ENCODE results near the gene ZBTB37.

The ZBTB37 gene, protein sequence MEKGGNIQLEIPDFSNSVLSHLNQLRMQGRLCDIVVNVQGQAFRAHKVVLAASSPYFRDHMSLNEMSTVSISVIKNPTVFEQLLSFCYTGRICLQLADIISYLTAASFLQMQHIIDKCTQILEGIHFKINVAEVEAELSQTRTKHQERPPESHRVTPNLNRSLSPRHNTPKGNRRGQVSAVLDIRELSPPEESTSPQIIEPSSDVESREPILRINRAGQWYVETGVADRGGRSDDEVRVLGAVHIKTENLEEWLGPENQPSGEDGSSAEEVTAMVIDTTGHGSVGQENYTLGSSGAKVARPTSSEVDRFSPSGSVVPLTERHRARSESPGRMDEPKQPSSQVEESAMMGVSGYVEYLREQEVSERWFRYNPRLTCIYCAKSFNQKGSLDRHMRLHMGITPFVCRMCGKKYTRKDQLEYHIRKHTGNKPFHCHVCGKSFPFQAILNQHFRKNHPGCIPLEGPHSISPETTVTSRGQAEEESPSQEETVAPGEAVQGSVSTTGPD

DNA sequence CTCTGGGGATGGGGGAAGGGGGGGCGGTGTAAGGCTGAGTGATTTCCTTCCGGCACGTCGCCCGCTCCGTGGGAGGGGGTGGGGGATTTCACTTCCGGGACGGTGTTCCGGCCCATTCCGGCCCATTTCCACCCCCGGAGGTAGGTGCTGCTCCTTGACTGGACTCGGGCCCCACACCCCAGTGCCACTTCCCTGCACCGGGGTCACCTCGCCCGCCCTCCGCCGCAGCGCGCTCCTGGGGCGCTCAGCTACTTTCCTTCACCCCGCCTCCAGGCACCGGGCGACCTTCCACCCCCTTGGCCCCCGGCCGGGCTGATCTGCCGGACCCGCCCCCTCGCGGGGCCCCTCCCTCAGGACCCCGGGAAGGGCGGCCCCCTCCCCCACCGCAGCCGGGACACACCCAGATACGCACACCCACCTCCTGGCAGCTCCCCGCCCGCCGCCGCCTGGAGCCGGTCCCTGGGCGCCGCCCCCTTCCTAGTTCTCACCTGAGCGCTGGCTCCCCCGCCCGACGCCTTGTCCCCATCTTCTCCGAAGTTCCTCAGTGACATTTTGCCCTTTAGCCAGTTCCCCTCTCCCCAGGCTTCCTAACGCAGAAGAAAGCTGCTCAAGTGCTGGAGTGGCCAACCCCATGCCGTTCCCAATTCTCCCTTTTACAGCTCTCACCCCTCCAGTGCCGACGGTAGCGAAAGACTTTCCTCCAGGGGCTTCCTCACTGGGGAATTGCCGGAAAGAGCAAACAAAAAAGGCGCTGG lies at the start of gene ZBTB37:
ZBTB37 (plus strand) TSS at position 115 of the 755 bp plus-strand sequence. CDS start 1,846 bp downstream, outside the sequence.
- DNase-seq (ENCODE audit: low read depth): peak; percentile 35
- H3K4me3 ChIP-seq (ENCODE audit: low read depth, low read length): peak within 1 kb of the TSS; percentile 87
- TF ChIP-seq, protein P1, sequence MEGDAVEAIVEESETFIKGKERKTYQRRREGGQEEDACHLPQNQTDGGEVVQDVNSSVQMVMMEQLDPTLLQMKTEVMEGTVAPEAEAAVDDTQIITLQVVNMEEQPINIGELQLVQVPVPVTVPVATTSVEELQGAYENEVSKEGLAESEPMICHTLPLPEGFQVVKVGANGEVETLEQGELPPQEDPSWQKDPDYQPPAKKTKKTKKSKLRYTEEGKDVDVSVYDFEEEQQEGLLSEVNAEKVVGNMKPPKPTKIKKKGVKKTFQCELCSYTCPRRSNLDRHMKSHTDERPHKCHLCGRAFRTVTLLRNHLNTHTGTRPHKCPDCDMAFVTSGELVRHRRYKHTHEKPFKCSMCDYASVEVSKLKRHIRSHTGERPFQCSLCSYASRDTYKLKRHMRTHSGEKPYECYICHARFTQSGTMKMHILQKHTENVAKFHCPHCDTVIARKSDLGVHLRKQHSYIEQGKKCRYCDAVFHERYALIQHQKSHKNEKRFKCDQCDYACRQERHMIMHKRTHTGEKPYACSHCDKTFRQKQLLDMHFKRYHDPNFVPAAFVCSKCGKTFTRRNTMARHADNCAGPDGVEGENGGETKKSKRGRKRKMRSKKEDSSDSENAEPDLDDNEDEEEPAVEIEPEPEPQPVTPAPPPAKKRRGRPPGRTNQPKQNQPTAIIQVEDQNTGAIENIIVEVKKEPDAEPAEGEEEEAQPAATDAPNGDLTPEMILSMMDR (conservative IDR thresholded peaks at IDR 0.05; ENCODE audit: low read depth, low read length): no peak

DNA sequence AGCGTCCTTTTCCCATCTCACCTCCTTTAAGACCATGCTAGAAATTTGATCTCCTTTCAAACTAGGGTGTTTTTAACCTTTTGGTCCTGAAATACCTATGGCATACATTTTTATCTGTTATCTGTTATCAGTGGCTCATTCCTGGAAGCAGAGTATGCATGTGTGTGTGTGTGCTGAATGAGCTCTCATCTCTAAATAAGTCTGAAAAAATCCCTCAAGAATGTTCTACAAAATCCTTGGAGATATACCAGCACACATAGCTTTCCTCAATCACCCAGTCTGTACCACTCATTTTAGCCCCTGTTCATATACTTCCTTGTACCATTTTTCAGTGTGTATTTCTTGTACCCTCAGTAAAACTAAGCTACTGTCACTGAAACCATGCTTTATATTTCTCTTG lies 49.7 kb upstream of the ZBTB37 start:
- no peak overlapping the region for H3K4me3 ChIP-seq (ENCODE audit: low read depth, low read length)
- TF ChIP-seq, protein P1 (conservative IDR thresholded peaks at IDR 0.05; ENCODE audit: low read depth, low read length): no peak
- DNase-seq (ENCODE audit: low read depth): no peak

DNA sequence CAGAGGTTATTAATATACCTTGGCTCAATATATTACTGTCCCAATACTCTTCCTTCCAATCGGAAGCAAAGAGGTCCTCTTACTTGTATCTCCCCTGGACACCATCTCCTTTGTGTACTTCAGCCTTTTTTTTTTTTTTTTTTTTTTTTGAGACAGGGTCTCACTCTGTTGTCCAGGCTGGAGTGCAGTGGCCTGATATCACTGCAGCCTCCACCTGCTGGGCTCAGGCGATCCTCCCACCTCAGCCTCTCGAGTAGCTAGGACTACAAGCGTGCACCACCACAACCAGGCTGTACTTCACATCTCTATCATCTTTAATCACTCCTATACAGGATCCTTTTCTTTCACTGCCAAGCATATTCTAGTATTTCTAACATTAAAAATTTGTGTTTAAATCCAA lies 46.5 kb upstream of the ZBTB37 start:
- H3K4me3 ChIP-seq (ENCODE audit: low read depth, low read length): no peak overlapping the region
- TF ChIP-seq, protein P1 (conservative IDR thresholded peaks at IDR 0.05; ENCODE audit: low read depth, low read length): no peak
- no peak for DNase-seq (ENCODE audit: low read depth)

DNA sequence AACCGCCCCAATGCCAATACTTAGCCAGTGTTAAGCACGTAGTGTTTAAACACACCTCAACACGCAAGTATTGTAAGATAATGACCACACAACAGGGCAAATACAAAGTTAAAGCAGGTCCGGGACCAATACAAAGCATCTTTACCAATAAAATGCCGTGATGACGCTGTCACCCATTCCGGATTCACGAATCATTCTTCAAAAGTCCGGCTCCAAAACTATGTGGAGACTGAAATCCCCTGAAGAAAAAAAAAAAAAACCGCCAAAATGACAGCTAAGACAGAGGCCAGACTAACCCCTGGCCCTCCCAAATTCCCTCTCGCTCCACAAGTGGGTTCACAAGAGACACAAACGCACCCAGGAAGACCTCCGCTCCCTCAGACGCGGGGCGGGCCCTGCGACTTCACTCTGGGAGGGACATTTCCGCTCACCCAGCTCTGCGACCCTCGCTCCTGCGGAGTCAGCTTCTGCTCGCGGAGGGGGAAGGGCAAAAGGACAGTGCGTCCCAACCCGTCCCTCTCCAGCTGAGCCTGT lies 44.3 kb upstream of the ZBTB37 start:
- peak overlapping the region; percentile 78 for H3K4me3 ChIP-seq (ENCODE audit: low read depth, low read length)
- no peak for DNase-seq (ENCODE audit: low read depth)
- TF ChIP-seq, protein P1 (conservative IDR thresholded peaks at IDR 0.05; ENCODE audit: low read depth, low read length): no peak

DNA sequence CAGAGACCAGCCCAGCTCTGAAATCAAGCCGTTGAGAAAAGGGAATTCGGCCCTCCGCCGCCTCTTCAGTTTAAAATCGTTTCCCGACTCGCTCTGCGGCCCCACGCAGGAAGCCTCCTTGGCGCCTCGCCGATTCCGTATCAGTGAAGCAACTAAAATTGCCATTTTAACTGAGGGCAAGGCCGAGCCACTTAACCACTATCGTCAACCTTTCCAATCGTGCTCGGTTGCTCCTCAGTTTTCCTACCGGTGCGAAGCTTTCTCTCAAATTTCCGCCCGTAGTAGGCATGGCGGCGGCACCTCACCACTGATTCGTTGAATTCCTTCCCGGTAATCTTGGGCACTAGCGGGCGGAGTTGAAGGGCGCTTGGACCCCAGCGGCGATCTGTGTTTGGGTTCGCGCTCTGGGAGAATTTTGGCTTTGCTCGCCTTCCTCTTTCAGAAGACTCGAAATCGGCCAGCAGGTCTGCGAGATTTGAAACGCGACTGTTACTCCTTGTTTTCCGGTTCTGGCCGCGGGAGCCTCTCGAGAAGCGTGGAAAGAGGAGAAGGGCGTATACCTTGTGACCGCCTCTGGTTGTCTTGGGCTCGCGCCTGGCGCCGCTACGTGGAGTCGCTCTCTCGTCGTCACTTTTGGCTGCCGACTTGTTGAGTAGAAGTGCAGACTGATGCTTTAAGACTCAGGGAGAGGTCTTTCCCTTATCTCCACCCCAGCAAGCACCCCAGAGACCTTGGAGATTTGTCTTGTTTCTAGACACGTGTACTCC lies 43.7 kb upstream of the ZBTB37 start, which contains the start of the genes CENPL and DARS2:
CENPL (minus strand) TSS at position 569 of the 767 bp plus-strand sequence. CDS start 13,584 bp downstream, outside the sequence.
DARS2 (plus strand) TSS at position 359 of the 767 bp plus-strand sequence. CDS start 557 bp downstream, outside the sequence.
- H3K4me3 ChIP-seq (ENCODE audit: low read depth, low read length): peak within 1 kb of the TSS; percentile 78
- DNase-seq (ENCODE audit: low read depth): peak; percentile 99
- TF ChIP-seq, protein P1 (conservative IDR thresholded peaks at IDR 0.05; ENCODE audit: low read depth, low read length): no peak

DNA sequence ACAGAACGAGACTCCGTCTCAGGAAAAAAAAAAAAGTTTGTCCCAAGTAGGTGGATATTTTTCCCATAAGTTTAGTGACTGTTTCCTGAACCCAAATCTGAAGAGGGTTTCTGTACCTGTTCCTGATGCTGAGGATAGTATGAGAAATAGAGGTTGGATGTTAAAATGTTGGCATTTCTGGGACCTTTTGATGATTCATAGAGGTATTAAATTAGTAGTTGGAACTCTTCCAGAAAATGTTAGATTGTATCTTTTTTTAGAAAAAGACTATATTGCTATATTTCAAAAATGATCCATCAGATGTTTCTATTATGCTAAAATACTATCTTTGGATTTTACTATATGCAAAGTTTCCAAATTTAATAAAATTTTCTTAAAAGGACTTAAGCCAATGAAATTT lies 40.6 kb upstream of the ZBTB37 start:
- TF ChIP-seq, protein P1 (conservative IDR thresholded peaks at IDR 0.05; ENCODE audit: low read depth, low read length): no peak
- DNase-seq (ENCODE audit: low read depth): peak; percentile 10

More for the DNA sequence above, 40.6 kb upstream of the ZBTB37 start:
- no peak overlapping the region for H3K4me3 ChIP-seq (ENCODE audit: low read depth, low read length)
